GM11168 (cell line): ENCODE measurements around the gene EMB.
"Not testable (repeated sequence)": the region's sequence is repeated elsewhere in the genome, so short reads cannot be mapped to it uniquely, and the experiment has no call there.

Experiments used
- in situ Hi-C: fragments of 300-500 bp; cut with MboI; formaldehyde crosslinking; loops from one replicate; pipeline ENCODE4 v1.12.0; 2022; ENCODE audit warnings: low sequenced_read_pairs; ENCODE audit not compliant: unreplicated experiment

EMB gene

GRCh38 chr5:50440651-50441492 lies at the start of gene EMB:
Gene EMB, minus strand, starts transcription at chr5:50441288. Its CDS starts 137 bp downstream, at chr5:50441151.
- in situ Hi-C loops = no loop called here

GRCh38 chr5:50489491-50489890 lies 48.4 kb upstream of the EMB start:
- in situ Hi-C loops = not testable (repeated sequence)

GRCh38 chr5:50478790-50479189 lies 37.7 kb upstream of the EMB start:
- in situ Hi-C loops = not testable (repeated sequence)

DNA sequence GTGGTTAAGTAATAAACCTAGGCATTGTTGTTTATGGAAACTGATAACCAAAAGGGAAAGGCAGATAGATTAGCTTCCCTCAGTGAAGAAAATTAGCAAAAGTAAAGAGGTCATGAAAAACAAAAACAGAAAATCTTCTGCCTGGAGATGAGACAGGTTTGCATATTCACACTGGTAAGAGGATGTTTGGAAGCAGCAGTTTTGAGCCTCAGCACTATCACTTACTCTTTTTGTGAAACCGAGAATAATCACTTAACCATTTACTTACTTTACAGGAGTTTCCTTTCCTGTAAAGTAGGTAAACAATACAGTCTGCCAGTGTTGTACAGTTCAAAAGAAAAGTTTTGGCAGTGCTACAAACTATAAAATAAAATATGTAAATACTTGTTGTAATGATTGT lies 35.5 kb upstream of the EMB start:
- in situ Hi-C loops = no loop called here

GRCh38 chr5:50465015-50465414 lies 23.9 kb upstream of the EMB start:
- in situ Hi-C loops = not testable (repeated sequence)

DNA sequence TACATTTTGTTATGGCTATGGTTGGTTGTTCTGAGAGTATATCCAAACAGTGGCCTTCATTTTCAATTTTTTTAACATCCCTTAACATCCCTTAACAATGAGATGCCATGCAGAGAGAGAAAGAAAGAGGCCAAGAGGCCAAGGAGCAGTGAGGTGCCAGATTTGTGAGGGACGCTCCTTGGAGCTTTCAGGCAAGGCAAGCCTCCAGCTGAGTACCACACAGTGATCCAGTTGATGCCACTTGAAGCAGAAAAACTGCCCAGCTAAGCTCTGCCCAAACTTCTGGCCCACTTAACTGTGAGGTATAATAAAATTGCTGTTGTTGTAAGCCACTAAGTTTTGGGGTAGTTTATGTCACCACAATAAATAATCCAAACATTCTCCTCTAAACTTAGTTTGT lies 22.6 kb upstream of the EMB start:
- in situ Hi-C loops = no loop called here

DNA sequence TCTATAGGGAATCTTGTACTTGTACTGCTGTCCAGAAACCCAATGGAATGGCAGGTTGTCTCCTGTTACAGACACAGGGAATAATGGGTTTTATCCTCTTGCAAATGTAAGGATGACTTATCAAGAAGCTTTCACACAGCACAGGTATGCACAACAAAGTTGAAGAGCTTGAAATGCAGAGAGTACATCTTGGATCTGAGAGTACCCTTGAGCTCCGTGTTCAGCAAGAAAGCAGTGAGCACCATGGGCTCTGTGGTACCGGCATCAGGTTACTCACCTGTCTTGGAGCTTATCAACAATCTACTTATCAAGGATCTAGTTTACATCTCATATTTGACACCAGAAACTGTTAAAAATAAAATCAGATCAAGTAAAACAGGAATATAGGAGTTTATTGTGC lies 22.0 kb upstream of the EMB start:
- in situ Hi-C loops = no loop called here

GRCh38 chr5:50462579-50462978 lies 21.5 kb upstream of the EMB start:
- in situ Hi-C loops = not testable (repeated sequence)

DNA sequence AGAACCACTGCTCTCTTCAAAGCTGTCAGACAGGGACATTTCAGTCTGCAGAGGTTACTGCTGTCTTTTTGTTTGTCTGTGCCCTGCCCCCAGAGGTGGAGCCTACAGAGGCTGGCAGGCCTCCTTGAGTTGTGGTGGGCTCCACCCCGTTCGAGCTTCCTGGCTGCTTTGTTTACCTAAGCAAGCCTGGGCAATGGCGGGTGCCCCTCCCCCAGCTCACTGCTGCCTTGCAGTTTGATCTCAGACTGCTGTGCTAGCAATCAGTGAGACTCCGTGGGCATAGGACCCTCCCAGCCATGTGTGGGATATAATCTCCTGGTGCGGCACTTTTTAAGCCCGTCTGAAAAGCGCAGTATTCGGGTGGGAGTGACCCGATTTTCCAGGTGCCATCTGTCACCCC lies 17.3 kb upstream of the EMB start:
- in situ Hi-C loops = not testable (repeated sequence)

DNA sequence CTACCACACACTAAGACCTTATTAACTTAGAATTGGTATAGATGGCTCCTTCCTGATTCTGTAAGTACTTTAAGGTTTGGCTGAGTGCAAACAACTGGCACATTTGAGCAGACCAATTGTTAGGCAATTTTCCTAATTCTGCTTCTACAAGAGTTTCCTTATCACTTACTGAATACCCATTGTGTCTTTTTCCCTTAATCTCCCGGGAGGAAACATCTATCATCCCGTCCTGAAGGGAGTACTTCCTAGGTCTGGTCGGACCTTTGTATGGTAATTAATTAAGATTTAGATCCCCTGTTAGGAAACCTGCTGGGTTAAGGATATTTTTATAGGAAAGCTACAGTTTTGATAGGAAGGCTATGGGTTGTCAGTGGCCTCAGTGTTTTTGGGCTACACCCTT lies 8.2 kb upstream of the EMB start:
- in situ Hi-C loops = not testable (repeated sequence)

DNA sequence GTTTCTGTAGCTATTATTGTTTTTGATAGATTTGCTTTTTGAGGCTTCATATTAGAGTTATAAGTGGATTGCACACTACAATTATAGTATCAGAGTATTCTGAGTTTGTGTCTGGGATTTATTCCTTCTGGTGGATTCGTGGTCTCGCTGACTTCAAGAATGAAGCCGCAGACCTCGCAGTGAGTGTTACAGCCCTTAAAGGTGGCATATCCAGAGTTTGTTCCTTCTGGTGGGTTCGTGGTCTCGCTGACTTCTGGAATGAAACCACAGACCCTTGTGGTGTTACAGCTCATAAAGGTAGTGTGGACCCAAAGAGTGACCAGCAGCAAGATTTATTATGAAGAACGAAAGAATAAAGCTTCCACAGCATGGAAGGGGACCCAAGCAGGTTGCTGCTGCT lies 6.9 kb upstream of the EMB start:
- in situ Hi-C loops = no loop called here

DNA sequence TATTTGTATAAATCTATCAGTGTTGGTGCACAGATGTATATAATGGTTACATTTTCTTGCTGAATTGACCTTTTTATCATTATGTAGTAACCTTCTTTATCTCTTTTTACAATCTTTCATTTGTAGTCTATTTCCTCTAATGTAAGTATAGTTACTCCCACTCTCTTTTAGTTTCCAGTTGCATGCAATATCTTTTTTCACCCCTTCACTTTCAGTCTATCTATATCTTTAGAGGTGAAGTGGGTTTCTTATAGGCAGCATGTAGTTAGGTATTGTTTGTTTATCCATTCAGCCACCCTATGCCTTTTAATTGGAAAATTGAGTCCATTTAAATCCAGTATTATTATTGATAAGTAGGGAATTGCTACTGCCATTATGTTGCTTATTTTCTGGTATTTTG lies 6.1 kb upstream of the EMB start:
- in situ Hi-C loops = no loop called here

DNA sequence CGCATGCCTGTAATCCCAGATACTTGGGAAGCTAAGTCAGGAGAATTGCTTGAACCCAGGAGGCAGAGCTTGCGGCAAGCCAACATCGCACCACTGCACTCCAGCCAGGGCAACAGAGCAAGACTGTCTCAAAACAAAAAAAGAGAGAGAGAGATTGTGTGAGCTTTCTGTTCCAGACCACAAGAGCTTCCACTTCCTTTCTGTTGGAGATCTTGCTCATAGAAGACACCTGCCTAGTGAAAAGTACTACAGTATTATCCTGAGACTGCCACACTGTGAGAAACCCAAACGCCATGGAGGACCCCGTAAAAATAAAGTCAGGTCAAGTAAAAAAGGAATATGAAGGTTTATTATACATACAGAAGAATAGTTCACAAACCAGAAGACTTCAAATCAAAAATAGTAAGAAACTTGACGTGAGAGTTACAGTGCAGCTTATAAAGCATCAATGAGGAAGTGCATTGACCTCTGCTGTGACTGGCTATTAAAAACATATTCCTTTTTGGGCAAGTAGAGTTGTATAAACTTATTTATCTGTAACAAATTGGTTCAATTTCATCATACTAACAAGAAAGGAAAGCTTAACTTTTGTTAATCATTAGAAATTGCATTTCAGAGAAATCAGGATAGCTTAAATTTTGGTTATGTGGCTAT lies 4.3 kb upstream of the EMB start:
- in situ Hi-C loops = no loop called here

- in situ Hi-C loops = not testable (repeated sequence)
Measured at GRCh38 chr5:50442559-50443539, 1.8 kb upstream of the EMB start.

GRCh38 chr5:50441493-50441955 lies 436 bp upstream of the EMB start:
- in situ Hi-C loops = no loop called here

GRCh38 chr5:50439221-50439620 lies 1.9 kb downstream of the EMB start:
- in situ Hi-C loops = no loop called here

GRCh38 chr5:50438060-50438459 lies 3.0 kb downstream of the EMB start:
- in situ Hi-C loops = not testable (repeated sequence)

- in situ Hi-C loops = no loop called here
Measured at GRCh38 chr5:50435168-50435567, 5.9 kb downstream of the EMB start.

DNA sequence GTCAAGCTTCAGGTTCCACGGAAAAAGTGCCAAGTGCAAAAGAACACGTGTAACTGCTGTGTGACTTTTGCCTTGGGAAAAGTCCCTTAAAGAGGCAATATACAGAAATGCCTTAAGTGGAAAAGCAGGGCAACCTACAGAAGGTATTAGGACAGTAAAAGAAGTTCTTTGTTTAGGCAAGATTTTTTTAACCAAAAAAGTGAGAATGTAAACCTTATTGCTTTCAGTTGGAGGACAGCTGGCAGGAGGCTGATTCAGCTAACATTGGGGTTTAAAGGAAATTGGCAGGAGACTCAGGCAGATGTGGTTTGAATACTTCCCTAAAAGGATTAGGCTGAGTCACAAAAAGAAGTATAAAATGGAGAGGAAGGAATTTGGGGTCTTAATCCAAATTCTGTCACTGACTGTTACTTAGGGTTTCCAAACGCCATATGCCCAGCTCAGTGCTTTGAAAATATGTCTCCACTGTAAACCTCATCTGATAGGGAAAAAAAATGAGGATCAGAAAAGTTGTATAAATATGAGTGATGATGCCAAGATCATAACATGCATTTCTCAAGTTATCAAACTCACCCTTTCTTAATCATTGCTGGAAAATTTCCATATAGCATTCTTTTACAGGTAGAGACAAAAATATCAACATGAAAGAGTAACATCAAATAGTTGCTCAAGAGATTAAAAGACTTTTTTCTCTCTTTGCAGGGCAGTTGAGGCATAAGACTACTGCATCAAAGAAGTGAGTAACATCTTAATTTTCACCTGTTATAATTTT lies 9.8 kb downstream of the EMB start:
- in situ Hi-C loops = not testable (repeated sequence)
